GM19193 (cell line): ENCODE measurements around the gene STAB1.

Experiments
- POLR2A ChIP-seq: IDR thresholded peaks from 4 replicates; pipeline ENCODE4 v1.6.1; 2011; ENCODE audit not compliant: insufficient read depth, insufficient read length; ENCODE audit errors: extremely low read depth

STAB1 gene

GRCh38 chr3:52472239-52473000 is 22.7 kb upstream of the STAB1 start:
- no peak for TF ChIP-seq POLR2A

DNA sequence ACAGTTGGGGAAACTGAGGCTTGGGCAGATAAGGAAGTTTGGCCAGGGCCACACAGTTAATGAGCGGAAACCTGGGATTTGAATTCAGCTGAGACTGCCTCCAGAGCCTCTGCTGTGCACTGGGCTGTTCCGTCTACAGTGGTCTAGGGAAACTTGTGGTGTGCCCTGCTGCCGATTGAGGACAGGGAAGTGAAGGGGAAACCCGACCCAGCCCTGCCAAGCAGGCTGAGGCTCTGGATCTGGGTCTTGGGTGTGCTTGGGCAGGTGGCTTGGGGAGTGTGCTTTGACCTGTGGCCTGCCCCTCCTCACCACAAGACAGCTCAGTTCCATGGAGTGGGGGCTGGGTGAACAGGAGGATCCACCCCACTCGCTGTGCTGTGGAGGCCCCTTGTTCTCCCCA is 22.1 kb upstream of the STAB1 start:
- TF ChIP-seq POLR2A, result no peak

DNA sequence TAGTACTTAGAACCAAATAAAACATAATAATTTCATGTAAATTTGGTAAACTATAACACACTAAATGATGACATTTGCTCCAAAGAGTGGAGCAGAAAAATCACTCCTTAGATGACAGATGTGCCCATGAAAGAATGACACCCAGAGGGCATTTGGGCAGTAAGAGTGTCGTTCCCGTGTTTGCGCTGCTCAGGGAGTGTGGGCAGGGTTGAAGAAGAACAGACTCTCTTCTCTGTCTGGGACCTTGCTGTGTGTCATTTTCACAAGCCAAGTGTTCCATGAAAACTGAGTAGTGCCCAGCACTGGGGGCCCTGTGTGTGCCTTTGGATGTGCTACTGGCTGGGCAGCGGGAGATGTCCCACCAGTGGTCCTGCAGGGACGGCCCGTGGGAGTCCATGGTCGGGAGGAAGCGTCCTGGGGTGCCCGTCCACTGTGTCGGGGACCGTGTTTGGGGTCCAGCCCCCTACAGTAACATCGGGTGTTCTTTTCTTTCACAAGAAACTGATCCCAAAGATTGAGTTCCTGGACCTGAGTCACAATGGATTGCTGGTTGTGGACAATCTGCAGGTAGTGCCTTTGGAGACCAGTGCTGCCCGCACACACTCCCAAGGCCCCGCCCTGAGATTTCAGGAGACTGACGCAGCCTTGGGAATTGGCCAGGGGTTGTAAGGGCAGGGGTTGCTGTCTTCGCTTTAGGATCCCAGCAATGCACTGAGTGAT is 17.9 kb upstream of the STAB1 start:
- no peak for TF ChIP-seq POLR2A

- no peak for TF ChIP-seq POLR2A
Measured at GRCh38 chr3:52477796-52478095, 17.4 kb upstream of the STAB1 start.

DNA sequence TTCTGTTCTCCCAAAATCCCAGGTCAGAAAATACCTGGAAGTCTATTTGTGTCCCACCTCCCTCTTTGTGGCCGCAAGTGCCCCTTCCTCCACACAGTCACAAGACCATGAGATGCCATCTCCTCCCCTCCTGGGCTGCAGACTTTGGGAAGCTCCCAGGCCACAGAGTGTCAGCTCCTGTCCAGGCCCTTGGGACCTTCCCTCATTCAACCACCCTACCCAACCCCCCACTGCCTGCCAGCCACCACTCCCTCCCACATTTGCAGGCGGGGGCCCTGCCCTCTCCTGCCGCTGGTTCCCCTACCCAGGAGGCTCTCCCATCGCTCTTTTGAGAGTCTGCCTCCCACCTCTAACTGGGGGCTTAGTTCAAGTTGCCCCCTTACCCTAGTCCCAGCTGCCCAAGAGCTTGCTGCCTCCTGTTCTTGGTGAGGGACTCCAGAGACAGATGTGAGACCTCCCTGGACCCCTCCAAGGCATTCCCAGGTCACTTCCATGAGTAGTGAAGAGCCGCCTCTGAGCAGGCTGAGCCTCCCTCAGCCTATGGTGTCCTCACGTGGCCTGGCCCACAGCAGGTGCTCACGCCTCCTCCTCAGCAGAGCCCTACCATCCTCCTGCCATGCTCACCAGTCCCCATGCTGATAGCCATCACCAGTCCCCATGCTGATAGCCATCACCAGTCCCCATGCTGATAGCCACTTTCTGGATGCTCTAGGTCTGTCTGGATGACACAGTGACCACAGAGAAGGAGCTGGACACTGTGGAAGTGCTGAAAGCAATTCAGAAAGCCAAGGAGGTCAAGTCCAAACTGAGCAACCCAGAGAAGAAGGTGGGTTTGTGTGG is 15.9 kb upstream of the STAB1 start:
- TF ChIP-seq POLR2A, result no peak

DNA sequence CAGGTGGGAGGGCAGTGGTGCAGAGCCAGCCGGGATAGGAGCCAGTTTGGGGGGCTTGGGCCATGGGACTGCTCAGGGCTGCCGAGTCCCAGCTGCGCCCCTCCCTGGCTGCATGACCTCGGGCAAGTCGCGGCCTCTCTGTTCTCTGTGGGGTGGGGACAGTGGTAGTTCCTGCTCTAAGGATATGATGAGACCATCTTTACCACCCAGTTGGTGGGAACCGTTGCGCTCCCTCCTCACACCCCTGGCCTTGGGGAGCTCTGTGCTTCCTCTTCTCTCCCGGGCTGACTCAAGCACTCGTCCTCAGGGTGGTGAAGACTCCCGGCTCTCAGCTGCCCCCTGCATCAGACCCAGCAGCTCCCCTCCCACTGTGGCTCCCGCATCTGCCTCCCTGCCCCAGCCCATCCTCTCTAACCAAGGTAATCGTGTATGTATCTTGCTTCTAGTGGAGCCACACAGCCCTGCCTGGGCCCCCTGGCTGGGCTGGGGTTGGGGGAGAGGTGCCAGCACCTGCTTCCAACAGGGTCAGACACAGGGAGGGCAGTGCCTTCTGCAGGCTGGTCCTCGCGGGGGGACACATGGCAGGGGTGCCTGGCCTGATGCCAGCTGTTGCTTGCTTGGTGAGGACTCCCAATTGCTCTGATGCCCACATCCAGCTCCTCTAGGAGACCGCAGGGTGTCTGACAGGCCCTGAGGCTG is 15.1 kb upstream of the STAB1 start:
- TF ChIP-seq POLR2A, result no peak

DNA sequence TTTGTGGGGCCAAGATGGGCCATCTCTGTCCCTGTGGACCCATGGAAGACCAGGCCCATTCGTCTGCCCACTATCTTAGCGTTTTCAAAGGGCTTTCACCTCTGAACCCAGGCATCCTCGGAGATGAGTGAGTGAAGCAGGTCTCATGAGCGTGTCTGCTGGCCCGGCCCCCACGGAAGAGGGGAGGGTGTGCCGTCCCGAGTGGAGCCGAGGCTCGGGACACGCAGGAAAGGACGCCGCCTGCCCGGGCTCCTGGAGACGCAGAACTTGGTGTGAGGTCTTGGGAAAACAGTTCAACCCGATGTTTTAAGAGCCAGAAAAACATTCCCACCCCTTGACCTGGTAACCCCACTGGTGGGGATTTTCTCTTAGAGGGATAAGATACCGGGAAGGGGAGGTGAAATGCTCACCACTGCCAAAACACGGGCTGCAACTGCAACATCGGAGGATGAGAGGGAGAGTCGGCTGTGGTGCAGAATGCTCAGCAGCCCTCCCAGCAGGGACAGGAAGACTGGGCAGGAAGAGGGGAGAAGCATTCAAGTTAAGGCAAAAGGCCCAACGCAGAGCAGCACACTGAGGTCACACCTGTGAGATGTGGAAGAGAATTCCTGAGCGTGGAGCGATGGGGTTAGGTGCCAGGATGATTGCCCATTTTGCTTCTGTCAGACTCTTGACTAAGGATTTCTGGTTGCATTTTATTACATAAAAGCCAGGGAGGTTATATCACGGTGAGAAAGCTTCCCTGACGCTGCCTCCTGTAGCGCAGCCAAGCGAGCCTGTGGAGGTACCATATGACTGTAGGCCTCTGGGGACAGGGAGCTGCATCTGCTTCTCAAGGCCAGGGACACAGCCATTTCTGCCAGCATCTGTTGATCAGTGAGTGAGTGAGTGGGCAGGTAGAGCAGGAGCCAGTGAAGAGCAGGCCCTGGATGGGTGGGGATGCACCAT is 14.1 kb upstream of the STAB1 start:
- TF ChIP-seq POLR2A, result no peak

GRCh38 chr3:52481819-52482521 is 13.2 kb upstream of the STAB1 start:
- TF ChIP-seq POLR2A, result no peak

- TF ChIP-seq POLR2A, result no peak
Measured at GRCh38 chr3:52483081-52483480, 12.1 kb upstream of the STAB1 start.

GRCh38 chr3:52483577-52484381 is 11.4 kb upstream of the STAB1 start:
- no peak for TF ChIP-seq POLR2A

GRCh38 chr3:52484680-52485461 is 10.3 kb upstream of the STAB1 start:
- TF ChIP-seq POLR2A, result no peak
